ENCODE measurements around the gene DOCK10. TPM values are rescaled to one million over a fixed set of nuclear protein-coding genes. Genes with fewer than 3 reads are reported as not detected.

Gene DOCK10
- total and polyA plus RNA-seq, 7 donors = 3.0 to 11.4 (median 5.4) TPM

DNA sequence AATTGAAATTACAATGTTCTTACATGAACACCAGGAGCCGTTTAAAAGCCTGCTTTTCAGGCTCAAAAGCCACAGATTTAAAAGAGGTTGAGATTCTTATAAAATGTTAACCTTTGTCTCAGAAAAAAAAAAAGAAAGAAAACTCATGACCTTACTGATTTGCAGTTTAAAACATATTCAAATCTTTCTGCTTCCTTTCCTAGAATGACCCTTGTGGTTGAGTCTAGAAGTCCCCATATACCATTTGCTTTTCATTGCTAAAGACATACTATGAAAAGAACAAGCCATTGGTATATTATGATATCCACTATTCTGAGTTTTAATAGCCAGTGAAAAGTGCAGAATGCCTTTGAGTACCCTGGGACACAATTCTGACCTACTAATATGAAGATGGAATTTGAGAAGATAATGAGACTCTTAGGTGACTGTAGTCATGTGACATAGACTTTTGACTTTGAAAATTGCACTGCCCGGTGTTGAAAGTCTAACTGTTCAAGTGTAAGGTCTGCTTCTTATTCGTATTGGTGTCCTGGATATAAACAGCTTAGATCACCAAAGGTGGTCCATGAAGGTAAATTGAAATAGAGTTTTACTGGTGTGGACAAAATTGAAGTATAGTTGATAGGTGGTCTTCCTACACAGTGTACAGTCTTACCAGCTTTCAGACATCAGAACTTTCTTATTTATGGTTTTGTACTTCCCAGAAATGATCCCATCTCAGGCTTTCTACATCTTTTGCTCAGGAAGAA is 117.0 kb downstream of the DOCK10 start:
- Histone ChIP-seq H3K4me3 (no peak overlapping the region), H3K4me1 (no peaks in the 10 kb centered on the region), H3K36me3 (no peaks in the 10 kb centered on the region), H3K27ac (no peak overlapping the region), H3K27me3 (no peaks in the 10 kb centered on the region), H3K9me3 (no peaks in the 10 kb centered on the region)
- 76 to 88% methylated on average over 3 of the region's 3 CpGs for whole genome bisulfite sequencing, 2 donors
- intact Hi-C loops (cut with DNase I) = no loop called here
- DNase-seq = no peak
- no peak for TF ChIP-seq CTCF (IDR thresholded peaks at IDR 0.05)
- no peak for TF ChIP-seq POLR2AphosphoS5 (IDR thresholded peaks at IDR 0.05)
- TF ChIP-seq EP300 (IDR thresholded peaks at IDR 0.05) = no peak
- TF ChIP-seq POLR2A (IDR thresholded peaks at IDR 0.05) = no peak

DNA sequence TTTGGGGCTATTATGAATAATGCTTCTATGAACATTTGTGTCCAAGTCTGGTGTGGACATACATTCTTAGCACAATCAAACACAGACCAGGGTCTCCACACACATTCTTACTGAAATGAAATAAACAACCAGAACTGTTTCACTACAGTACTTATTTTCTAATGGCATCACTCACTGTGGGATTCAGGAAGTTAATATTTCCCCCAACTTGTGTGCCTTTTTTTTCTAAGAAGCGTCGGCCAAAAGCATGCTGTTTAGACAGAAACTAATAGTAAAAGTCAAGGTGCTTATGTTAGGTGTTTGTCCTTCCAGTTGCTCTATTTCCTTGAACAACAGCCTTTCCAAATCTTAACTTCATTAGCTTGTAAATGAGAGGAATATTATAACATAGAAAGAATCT is 117.6 kb downstream of the DOCK10 start:
- Histone ChIP-seq H3K36me3 (no peaks in the 10 kb centered on the region), H3K27ac (no peak overlapping the region), H3K4me3 (no peak overlapping the region), H3K4me1 (no peaks in the 10 kb centered on the region), H3K9me3 (no peaks in the 10 kb centered on the region), H3K27me3 (no peaks in the 10 kb centered on the region)
- TF ChIP-seq EP300 (IDR thresholded peaks at IDR 0.05) = no peak
- TF ChIP-seq CTCF (IDR thresholded peaks at IDR 0.05) = no peak
- no peak for TF ChIP-seq POLR2AphosphoS5 (IDR thresholded peaks at IDR 0.05)
- TF ChIP-seq POLR2A (IDR thresholded peaks at IDR 0.05) = no peak
- WGBS, 2 donors = 66 to 82% methylated on average over 2 of the region's 2 CpGs
- intact Hi-C loops (cut with DNase I) = no loop called here
- DNase-seq = no peak

- Histone ChIP-seq H3K27me3 (no peaks in the 10 kb centered on the region), H3K9me3 (no peaks in the 10 kb centered on the region), H3K27ac (peak overlapping the region in 1 of 4 donors; percentile 17), H3K4me3 (no peak overlapping the region), H3K4me1 (no peaks in the 10 kb centered on the region), H3K36me3 (no peaks in the 10 kb centered on the region)
- DNase-seq = no peak
- no peak for TF ChIP-seq CTCF (IDR thresholded peaks at IDR 0.05)
- TF ChIP-seq EP300 (IDR thresholded peaks at IDR 0.05) = no peak
- 34 to 60% methylated on average over 2 of the region's 2 CpGs for WGBS, 2 donors
- intact Hi-C loops (cut with DNase I) = no loop called here
Observed at GRCh38 chr2:224922142-224922727, 120.0 kb downstream of the DOCK10 start.

GRCh38 chr2:224919472-224920110 is 122.7 kb downstream of the DOCK10 start:
- no peaks in the 10 kb centered on the region for H3K36me3 ChIP-seq
- H3K27me3 ChIP-seq = no peaks in the 10 kb centered on the region
- TF ChIP-seq EP300 (IDR thresholded peaks at IDR 0.05) = no peak
- TF ChIP-seq POLR2AphosphoS5 (IDR thresholded peaks at IDR 0.05) = no peak
- TF ChIP-seq POLR2A (IDR thresholded peaks at IDR 0.05) = no peak
- no peak for TF ChIP-seq CTCF (IDR thresholded peaks at IDR 0.05)
- H3K4me3 ChIP-seq = no peak overlapping the region
- H3K9me3 ChIP-seq = no peaks in the 10 kb centered on the region
- 84 to 91% methylated on average over 8 of the region's 8 CpGs for WGBS, 2 donors
- DNase-seq = no peak
- H3K27ac ChIP-seq = no peak overlapping the region
- H3K4me1 ChIP-seq = no peaks in the 10 kb centered on the region
- intact Hi-C loops (cut with DNase I) = no loop called here

All from sigmoid colon (tissue), 7 donors.